ENCODE data around the gene BABAM1. TPM values are rescaled to one million over a fixed set of nuclear protein-coding genes. Genes with fewer than 3 reads are reported as not detected.

The BABAM1 gene
- total and polyA plus RNA-seq, 10 of the 15 experiments (the other 5 are each of a cell fraction or from before 2014, with no cell fraction given), result 11.9 to 154 (median 103) TPM

GRCh38 chr19:17285415-17286135 lies 18.3 kb downstream of the BABAM1 start (continued):
- TF ChIP-seq ZBTB4 (CRISPR knock-in tag; IDR thresholded peaks at IDR 0.05) (no peak), BRCA1 (IDR thresholded peaks at IDR 0.05; ENCODE audit: low read depth, low read length) (no peak), HDAC2 (IDR thresholded peaks at IDR 0.05) (no peak), HDGF (IDR thresholded peaks at IDR 0.05) (no peak), ZBTB33 (IDR thresholded peaks at IDR 0.05) (no peak), FOXK2 (IDR thresholded peaks at IDR 0.05) (no peak), ZNF687 (IDR thresholded peaks at IDR 0.05) (no peak), RAD51 (IDR thresholded peaks at IDR 0.05) (no peak)

Measured in GM12878 (cell line).